Heart left ventricle (tissue), 16 donors: ENCODE data around the gene INPP5K. TPM values are rescaled to one million over a fixed set of nuclear protein-coding genes. Genes with fewer than 3 reads are reported as not detected.
A peak's percentile ranks its signal among the peaks of the same experiment; 100 is the strongest.

ENCODE experiments used
- ATAC-seq, 4 donors: fragments of 200-7000 bp; cut with Tn5 transposase; one replicate each; pipeline ENCODE4 v1.9.1; 2020 to 2022; ENCODE audit warnings: moderate library complexity in 4 of 4, mild to moderate bottlenecking in 3 of 4, moderate number of reproducible peaks in 1 of 4
- DNase-seq, 5 donors: peaks; one replicate each; pipeline ENCODE4 v3.0.0-alpha.2; 2020
- H3K27ac ChIP-seq, 12 donors: fragments of 200-600 bp; sonication (generic) in 4 of 12; one replicate each; pipeline versions ENCODE4 v1.5.0 to v1.8.0; 2016 to 2022; ENCODE audit warnings: mild to moderate bottlenecking in 2 of 12
- H3K27me3 ChIP-seq, 9 donors: fragments of 200-600 bp; sonication (generic) in 2 of 9; one replicate each; pipeline versions ENCODE4 v1.5.1 to v1.8.0; 2016 to 2022; ENCODE audit warnings: mild to moderate bottlenecking in 3 of 9
- H3K36me3 ChIP-seq, 9 donors: fragments of 200-600 bp; sonication (generic) in 2 of 9; one replicate each; pipeline versions ENCODE4 v1.5.0 to v1.8.0; 2018 to 2022; ENCODE audit warnings: mild to moderate bottlenecking in 2 of 9
- H3K4me1 ChIP-seq, 12 donors: fragments of 200-600 bp; sonication (generic) in 4 of 12; one replicate each; pipeline versions ENCODE4 v1.5.0 to v1.8.0; 2016 to 2022; ENCODE audit warnings: mild to moderate bottlenecking in 3 of 12
- H3K4me3 ChIP-seq, 12 donors: fragments of 200-600 bp; sonication (generic) in 4 of 12; one replicate each; pipeline versions ENCODE4 v1.5.0 to v1.8.0; 2017 to 2022; ENCODE audit warnings: mild to moderate bottlenecking in 9 of 12, moderate library complexity in 4 of 12
- H3K9me3 ChIP-seq, 12 donors: fragments of 200-600 bp; sonication (generic) in 4 of 12; one replicate each; pipeline versions ENCODE4 v1.5.0 to v1.8.0; 2016 to 2022; ENCODE audit warnings: mild to moderate bottlenecking in 1 of 12
- POLR2A ChIP-seq, 2 donors: fragments of 450-650 bp; IDR thresholded peaks; one replicate each; pipeline ENCODE4 v1.6.1; 2017; ENCODE audit warnings: antibody characterized with exemption in 2 of 2, mild to moderate bottlenecking in 2 of 2, moderate library complexity in 2 of 2
- WGBS, 4 donors: extraction: QIAGEN DNeasy Blood & Tissue Kit in 2 of 4; methylation state at CpG; one replicate each; pipeline versions ENCODE4 v1.1.5 to v1.1.7; 2013 to 2018; 5-methylcytosine and 5-hydroxymethylcytosine counted together
- intact Hi-C, 10 donors: fragments of 100-400 bp; cut with DNase I; formaldehyde crosslinking; loops; one replicate each; pipeline versions ENCODE4 v1.11.1 to v1.14.2; 2022
- polyA plus RNA-seq, 2 donors: library from polyadenylated mRNA; stranded (reverse); fragments of 200-250 nt; gene quantifications; one replicate each; pipeline ENCODE4 v1.2.3, GENCODE V29; 2013
- total RNA-seq, 9 donors: library from RNA; depleted of rRNA in 2 of 9; stranded (reverse); fragments of >200 nt in 2 of 9; fragmentation: NEBNext Ultra II Directional in 3 of 9; extraction: Animal tissue kit (Norgen Biotek cat#: 25700) in 3 of 9; gene quantifications; one replicate each; pipeline versions ENCODE4 v1.1.0 to v1.2.4, GENCODE V29; 2016 to 2023
- TF ChIP-seq, protein P1 (sequence below), 12 donors: fragments of 200-600 bp; sonication (generic) in 4 of 12; IDR thresholded peaks; one replicate each; pipeline versions ENCODE4 v1.5.0 to v1.8.0; 2018 to 2022; ENCODE audit warnings: antibody characterized with exemption in 12 of 12, mild to moderate bottlenecking in 5 of 12
- donor health status: ischemic (EF 13 %, LVEDD 7.1; RV severe dilation, severe dysfunction).
- donor health status: healthy with polysubstance abuse.
- donor health status: DM: no; HTN: yes; CAD: no.
- donor health status: DM: no; HTN: no; CAD: no.
- donor health status: ischemic (EF 25% LVEDD 6.9; RV normal size, moderate dysfunction).
- donor health status: ischemic (EF 25% LVEDD 5.7; RV mildly dilated, moderate dysfunction).
- donor health status: healthy.
- donor health status: DM: yes; HTN: yes; CAD: no.
- donor health status: ischemic (EF 35%, LVEDD 5.7; RV mildly dilated, moderate dysfunction).
- donor health status: nonischemic (EF 11% LVEDD 7.7; RV severe dilation, severe dysfunction).
- donor health status: DM: yes; HTN: yes; CAD: no.
- donor health status: PGD.
- donor health status: ischemic (EF 29% LVEDD 5.4; RV normal size, mild dysfunction).
- donor health status: nonischemic (EF 23%, LVEDD 6.1; RV moderate dilation, normal function).

Gene INPP5K
- total and polyA plus RNA-seq, 11 donors = 21.9 to 128 (median 33.4) TPM

GRCh38 chr17:1553354-1554266 lies 37.2 kb upstream of the INPP5K start:
- Histone ChIP-seq H3K9me3 (no peaks in the 10 kb centered on the region), H3K27me3 (no peaks in the 10 kb centered on the region), H3K4me1 (peaks cover 0 to 36% (median 10%) of the 10 kb centered on the region in 12 donors), H3K36me3 (peaks cover 0 to 75% (median 51%) of the 10 kb centered on the region in 9 donors), H3K4me3 (no peak overlapping the region), H3K27ac (peak overlapping the region in 2 of 12 donors; percentile 19 to 67)
- DNase-seq (peak in 1 of 5 donors; percentile 15), ATAC-seq (no peak)
- 59 to 75% (median 71%) methylated on average over 12 of the region's 12 CpGs for WGBS, 4 donors
- TF ChIP-seq, protein P1, sequence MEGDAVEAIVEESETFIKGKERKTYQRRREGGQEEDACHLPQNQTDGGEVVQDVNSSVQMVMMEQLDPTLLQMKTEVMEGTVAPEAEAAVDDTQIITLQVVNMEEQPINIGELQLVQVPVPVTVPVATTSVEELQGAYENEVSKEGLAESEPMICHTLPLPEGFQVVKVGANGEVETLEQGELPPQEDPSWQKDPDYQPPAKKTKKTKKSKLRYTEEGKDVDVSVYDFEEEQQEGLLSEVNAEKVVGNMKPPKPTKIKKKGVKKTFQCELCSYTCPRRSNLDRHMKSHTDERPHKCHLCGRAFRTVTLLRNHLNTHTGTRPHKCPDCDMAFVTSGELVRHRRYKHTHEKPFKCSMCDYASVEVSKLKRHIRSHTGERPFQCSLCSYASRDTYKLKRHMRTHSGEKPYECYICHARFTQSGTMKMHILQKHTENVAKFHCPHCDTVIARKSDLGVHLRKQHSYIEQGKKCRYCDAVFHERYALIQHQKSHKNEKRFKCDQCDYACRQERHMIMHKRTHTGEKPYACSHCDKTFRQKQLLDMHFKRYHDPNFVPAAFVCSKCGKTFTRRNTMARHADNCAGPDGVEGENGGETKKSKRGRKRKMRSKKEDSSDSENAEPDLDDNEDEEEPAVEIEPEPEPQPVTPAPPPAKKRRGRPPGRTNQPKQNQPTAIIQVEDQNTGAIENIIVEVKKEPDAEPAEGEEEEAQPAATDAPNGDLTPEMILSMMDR (IDR thresholded peaks at IDR 0.05) = no peak
- no peak for TF ChIP-seq POLR2A (IDR thresholded peaks at IDR 0.05)
- intact Hi-C loops = no loop called here

GRCh38 chr17:1552932-1553331 lies 36.5 kb upstream of the INPP5K start:
- intact Hi-C loops = no loop called here
- DNase-seq (peak in 1 of 5 donors; percentile 22), ATAC-seq (no peak)
- TF ChIP-seq POLR2A (IDR thresholded peaks at IDR 0.05) = no peak
- TF ChIP-seq, protein P1 (IDR thresholded peaks at IDR 0.05) = no peak
- H3K27me3 ChIP-seq = no peaks in the 10 kb centered on the region
- no peak overlapping the region for H3K4me3 ChIP-seq
- peaks cover 0 to 82% (median 58%) of the 10 kb centered on the region in 9 donors for H3K36me3 ChIP-seq
- no peaks in the 10 kb centered on the region for H3K9me3 ChIP-seq
- peaks cover 0 to 36% (median 10%) of the 10 kb centered on the region in 12 donors for H3K4me1 ChIP-seq
- H3K27ac ChIP-seq = peak overlapping the region in 1 of 12 donors; percentile 67
- WGBS, 4 donors = 87 to 90% (median 88%) methylated on average over 11 of the region's 11 CpGs

DNA sequence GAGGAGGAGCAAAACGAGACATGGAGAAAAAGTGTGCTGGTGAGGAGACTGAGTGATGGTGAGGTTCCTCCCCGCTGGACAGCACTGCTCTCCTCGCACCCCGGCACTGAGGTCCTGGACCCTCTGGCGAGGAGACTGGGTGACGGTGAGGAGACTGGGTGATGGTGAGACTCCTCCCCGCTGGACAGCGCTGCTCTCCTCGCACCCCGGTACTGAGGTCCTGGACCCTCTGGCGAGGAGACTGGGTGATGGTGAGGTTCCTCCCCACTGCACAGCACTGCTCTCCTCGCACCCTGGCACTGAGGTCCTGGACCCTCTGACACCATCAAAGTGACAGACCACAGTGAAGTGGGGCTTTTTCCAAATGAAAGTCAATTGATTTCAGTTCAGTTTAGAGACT lies 35.3 kb upstream of the INPP5K start:
- TF ChIP-seq, protein P1 (IDR thresholded peaks at IDR 0.05) = no peak
- TF ChIP-seq POLR2A (IDR thresholded peaks at IDR 0.05) = no peak
- WGBS, 4 donors = 92 to 97% (median 95%) methylated on average over 12 of the region's 12 CpGs
- Histone ChIP-seq H3K36me3 (peaks cover 0 to 86% (median 63%) of the 10 kb centered on the region in 9 donors), H3K4me3 (no peak overlapping the region), H3K9me3 (no peaks in the 10 kb centered on the region), H3K27ac (no peak overlapping the region), H3K4me1 (peaks cover 0 to 34% (median 10%) of the 10 kb centered on the region in 12 donors), H3K27me3 (no peaks in the 10 kb centered on the region)
- peak in 2 of 4 donors; percentile 19 to 21 for ATAC-seq
- no peak for DNase-seq
- intact Hi-C loops = no loop called here

- H3K36me3 ChIP-seq = peaks cover 0 to 98% (median 91%) of the 10 kb centered on the region in 9 donors
- no peak overlapping the region for H3K4me3 ChIP-seq
- no peaks in the 10 kb centered on the region for H3K9me3 ChIP-seq
- no peak for DNase-seq
- intact Hi-C loops = no loop called here
- no peak for TF ChIP-seq POLR2A (IDR thresholded peaks at IDR 0.05)
- TF ChIP-seq, protein P1 (IDR thresholded peaks at IDR 0.05) = no peak
- WGBS, 4 donors = 92 to 95% (median 94%) methylated on average over 18 of the region's 18 CpGs
- peaks cover 0 to 8% (median 0%) of the 10 kb centered on the region in 12 donors for H3K4me1 ChIP-seq
- H3K27me3 ChIP-seq = no peaks in the 10 kb centered on the region
- ATAC-seq = no peak
- H3K27ac ChIP-seq = no peak overlapping the region
Observed at GRCh38 chr17:1548032-1548431, 31.6 kb upstream of the INPP5K start.
